ENCODE measurements around the gene SV2B.
"Not testable (repeated sequence)": the region's sequence is repeated elsewhere in the genome, so short reads cannot be mapped to it uniquely, and the experiment has no call there.

SV2B gene

DNA sequence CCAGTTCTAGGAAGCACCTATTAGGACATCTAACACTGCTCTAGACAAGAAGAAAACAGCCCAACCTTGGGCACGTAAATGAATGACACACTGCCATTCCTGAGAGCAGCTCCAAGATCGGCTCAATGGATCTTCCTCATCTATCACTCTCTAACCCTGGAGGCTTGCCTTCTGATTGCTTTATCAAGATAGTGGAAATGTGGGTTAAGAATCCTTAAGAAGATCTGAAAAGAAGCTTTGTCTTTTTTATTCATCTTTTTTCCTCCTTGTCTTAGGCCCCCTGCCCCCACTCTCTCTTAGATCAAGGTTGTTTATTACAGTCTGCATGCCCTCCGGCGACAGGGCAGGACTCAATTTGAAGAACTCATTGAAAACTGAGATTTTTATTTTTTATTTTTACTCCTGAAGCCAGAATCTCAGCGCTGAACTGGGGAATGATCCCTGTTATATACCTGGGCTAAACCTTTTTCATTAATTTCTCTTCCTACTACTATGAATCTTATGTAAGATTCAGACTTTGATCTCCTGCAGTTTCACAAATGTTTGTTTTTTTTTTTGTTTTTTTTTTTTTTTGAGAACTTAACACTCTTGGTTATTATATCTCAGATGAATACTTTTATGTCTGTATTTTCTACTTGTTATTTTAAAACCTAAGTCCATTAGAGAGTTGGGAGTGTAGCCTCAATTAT is 219.5 kb downstream of the SV2B start:
- DNase-seq: no peak

DNA sequence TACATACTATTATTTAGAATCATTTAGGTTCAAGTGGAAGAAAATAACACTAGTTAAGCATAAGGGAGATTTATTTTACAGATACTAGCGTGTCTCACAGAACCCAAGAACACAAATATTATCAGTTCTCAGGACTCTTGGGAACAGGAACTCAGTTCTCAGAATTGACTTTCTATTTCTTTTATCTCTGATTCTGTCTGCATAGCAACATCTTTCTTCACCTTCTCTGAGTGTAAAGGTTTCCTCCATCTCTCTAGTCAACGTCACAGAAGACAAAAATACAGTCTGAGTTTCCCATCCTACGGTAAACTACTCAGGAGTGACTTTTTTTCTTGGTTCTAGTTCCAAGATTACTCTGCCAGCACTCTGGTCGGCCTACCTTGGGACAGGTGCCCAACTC is 220.0 kb downstream of the SV2B start:
- DNase-seq: no peak

DNA sequence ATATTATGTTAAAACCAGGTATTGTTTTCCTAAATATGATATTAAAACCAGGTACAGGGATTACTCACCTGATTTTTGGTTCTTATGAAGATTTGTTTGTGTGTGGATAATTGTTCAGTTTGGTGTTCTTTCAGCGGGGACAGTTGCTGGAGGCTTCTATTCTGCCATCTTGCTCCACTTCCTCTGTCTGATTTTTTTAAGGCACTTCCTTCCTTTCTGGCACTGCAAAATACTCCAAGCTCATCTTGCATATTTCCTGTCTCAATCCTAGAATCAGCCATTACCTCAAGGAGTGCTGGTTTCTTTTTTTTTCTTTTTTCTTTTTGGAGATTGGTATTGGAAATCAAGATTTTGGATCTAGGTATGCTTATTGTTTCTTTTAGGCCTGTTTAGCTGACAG is 229.9 kb downstream of the SV2B start:
- no peak for DNase-seq

DNA sequence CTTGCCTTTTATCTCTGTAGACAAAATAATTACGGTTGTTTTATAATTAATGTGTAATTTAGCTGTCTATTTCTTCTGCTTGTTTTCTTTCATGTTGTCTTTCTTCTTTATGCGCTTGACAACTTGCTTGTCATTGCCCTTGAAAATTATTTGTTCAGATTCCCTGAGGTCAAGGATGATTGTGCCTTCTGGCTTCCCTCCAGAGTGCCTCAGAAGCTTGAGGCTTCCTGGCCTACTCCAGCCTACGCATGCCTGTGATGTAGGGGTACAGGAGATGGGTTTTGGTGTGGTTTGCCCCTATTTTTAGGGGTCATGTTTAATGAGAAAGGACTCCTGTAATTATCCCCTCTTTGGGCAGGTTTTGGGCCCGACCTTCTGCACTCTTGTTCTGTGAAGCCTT is 231.5 kb downstream of the SV2B start:
- DNase-seq: no peak

DNA sequence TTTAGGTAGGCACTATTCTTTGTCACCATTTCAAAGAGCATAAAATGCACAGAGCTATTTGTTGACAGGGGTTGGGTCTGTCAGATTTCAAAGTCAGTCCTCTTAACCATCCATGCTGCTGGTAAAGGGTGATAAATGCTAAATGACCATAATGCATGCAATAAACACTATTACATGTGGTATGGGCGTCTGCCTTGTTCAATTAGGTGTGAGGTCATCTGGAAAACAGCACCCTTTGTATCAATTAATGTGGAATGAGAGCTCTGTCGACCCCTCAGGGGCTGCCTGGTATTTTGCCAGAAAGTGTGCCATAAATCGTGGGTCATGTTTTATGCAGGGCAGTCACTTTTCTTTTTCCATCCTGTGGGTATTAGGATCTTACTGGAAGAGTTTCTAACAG is 235.6 kb downstream of the SV2B start:
- DNase-seq: no peak

DNA sequence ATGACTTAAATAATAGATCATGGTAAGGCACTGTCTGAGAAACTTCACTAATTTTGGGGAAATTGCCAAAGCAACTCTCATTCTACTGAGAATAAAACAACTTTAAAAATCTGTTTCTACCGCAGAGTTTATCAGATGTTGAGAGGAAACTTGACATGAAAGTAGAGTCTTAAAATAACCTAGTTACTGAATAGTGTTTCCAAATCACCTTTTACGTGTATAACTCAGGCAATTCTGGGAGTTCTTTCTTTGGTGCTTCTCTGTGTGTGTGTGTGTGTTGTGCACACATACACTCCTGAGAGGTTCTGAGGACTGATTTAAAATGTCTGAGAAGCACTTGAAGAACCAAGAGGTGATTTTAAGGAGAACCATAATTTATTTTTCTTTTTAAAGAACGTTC is 236.6 kb downstream of the SV2B start:
- DNase-seq: no peak

DNA sequence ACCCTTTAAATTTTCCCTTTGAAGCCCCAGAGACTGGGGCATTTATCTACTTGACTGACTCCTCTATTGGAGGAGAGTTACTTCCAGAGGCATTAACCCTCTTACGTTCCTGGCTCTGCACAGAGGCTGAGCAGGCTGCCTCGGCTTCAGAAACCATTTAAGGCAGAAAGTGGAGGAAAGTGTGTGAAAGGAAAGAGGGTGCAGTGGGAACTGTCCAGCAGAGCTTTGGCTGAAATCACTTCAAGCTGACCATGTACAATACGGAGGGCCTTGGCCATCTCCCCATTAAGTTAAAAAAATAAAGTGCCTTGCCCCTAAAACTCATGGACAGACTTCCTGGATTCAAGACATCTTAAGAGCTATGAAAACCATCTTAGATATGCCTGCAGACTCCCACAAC is 238.7 kb downstream of the SV2B start:
- DNase-seq: no peak

DNA sequence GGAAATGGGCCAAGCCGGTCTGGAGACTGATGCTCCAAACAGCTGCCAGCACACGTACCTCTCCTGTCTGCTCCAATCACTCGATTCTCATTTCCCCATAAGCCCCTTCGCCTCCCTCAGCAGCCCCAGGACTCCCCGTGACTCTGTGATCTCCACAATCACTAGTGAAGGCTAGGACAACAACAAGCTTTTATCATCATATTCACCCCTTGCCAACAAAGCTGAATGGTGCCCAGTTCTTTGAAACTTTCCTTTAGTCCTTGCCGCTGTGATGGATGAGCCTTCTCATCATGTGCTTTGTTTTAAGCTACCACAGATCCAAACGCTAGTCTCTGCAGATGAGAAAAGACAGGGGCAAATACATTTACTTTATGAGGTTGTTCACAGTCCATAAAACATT is 242.0 kb downstream of the SV2B start:
- DNase-seq: no peak

DNA sequence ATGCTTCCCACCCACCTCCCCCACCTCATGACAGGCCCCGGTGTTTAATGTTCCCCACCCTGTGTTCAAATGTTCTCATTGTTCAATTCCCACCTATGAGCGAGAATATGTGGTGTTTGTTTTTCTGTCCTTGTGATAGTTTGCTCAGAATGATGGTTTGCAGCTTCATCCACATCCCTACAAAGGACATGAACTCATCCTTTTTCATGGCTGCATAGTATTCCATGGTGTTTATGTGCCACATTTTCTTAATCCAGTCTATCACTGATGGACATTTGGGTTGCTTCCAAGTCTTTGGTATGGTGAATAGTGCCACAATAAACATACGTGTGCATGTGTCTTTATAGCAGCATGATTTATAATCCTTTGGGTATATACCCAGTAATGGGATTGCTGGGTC is 244.9 kb downstream of the SV2B start:
- not testable (repeated sequence) for DNase-seq

DNA sequence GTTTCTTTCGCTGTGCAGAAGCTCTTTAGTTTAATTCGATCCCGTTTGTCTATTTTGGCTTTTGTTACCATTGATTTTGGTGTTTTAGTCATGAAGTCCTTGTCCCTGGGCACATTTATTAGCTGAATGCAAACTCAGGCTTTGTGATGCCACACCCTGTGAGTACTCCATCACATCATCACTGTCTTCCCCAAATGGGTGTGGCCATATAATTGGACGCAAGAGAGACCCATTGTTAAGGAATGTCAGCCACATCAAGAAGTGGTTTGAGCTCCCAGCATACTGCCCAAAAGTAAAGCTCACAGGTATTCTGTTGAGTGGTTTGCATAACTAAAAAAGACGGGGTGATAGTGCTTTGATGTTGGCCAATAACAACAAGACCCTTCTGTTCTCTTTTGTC is 245.7 kb downstream of the SV2B start:
- DNase-seq: no peak

DNA sequence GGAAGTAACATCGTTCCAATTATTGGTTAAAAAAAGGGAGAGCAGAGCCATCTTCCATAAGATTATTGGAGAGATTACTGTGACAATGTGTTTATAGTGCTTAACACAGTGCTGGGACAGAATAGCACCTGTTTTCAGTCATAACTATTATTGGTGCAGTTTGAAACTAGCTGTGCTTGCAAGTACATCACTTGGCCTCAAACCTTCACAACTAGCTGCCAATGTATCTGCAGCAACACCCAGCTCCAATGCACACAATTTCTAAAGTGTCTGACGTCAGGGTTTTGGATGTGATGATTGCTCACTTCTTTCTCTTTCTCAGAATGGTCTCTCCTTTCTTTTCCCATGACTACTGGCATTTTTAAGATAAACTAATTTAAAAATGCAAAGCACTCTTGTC is 246.2 kb downstream of the SV2B start:
- DNase-seq: no peak

DNA sequence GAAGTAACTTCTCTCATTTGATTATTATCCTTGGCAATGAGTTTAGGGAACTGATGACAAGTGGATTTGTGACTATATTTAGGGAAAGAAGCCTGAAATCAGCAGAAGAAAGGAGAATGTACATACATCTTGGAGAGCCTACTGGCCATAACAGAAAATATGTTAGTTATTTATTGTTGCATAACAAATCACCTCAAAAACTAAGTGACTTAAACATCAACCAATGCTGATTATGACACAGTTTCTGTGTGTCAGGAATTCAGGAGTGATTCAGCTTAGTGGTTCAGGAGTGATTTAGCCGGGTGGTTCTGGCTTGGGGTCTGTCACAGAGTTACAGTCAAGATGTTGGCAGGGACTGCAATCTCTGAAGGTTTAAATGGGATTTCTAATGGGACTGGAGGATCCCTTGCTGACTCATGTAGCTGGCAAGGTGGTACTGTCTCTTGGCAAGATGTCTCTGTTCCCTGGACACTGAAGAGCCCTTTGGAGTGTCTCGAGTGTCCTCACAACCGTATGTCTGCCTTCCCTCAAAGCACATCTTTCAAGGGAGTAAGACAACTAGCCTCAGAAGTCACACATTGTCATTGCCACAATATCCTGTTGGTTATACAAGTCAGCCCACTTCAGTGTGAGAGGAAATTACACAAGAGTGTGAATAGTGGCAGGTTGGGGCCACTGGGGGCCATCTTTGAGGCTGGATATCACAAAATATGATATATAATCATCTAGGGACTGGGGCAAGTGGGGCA is 248.9 kb downstream of the SV2B start:
- no peak for DNase-seq

All from NCI-H82 (cell line).